Astrocyte (in vitro differentiated cells and primary cell): Measurements from ENCODE around the gene EML1.

Experiments used
- CTCF ChIP-seq: IDR thresholded peaks from 2 replicates; pipeline ENCODE4 v1.5.1; 2011; ENCODE audit warnings: low read depth, mild to moderate bottlenecking, inconsistent platforms, low read length, moderate library complexity; ENCODE audit not compliant: insufficient read depth
- EZH2 ChIP-seq: IDR thresholded peaks from 2 replicates; pipeline ENCODE4 v1.6.1; 2012; ENCODE audit warnings: mild to moderate bottlenecking, low read length, inconsistent platforms; ENCODE audit not compliant: insufficient read depth

GRCh38 chr14:99774556-99775307, 18.5 kb upstream of the EML1 start:
- TF ChIP-seq CTCF (no peak), EZH2 (no peak)
